Pancreas (tissue), 10 donors: ENCODE measurements around the gene RBBP5. TPM values are rescaled to one million over a fixed set of nuclear protein-coding genes. Genes with fewer than 3 reads are reported as not detected.

ENCODE experiments used
- ATAC-seq, 4 donors: fragments of 200-7000 bp; cut with Tn5 transposase; one replicate each; pipeline versions ENCODE4 v1.8.0 to v1.9.1; 2020; ENCODE audit warnings: mild to moderate bottlenecking in 4 of 4, moderate library complexity in 4 of 4
- DNase-seq, 6 donors: peaks; one replicate each; pipeline ENCODE4 v3.0.0-alpha.2; 2020
- FAIRE-seq: peaks from 2 replicates; lab custom pipeline; 2012; peaks lifted over from hg19 to GRCh38; lab: Jason Lieb, UNC
- H3K27ac ChIP-seq, 4 donors: fragments of 200-600 bp; sonication (generic); 1 replicate in 3 of 4; 2 replicates in 1 of 4; pipeline versions ENCODE4 v1.5.0 to v1.8.0; 2020
- H3K27me3 ChIP-seq, 4 donors: fragments of 200-600 bp; one replicate each; pipeline ENCODE4 v1.8.0; 2021
- H3K36me3 ChIP-seq, 3 donors: fragments of 200-600 bp; sonication (generic) in 1 of 3; one replicate each; pipeline versions ENCODE4 v1.5.0 to v1.8.0; 2020 to 2021
- H3K4me1 ChIP-seq, 3 donors: fragments of 200-600 bp; one replicate each; pipeline ENCODE4 v1.8.0; 2021
- H3K4me3 ChIP-seq, 4 donors: fragments of 200-600 bp; sonication (generic) in 2 of 4; one replicate each; pipeline versions ENCODE4 v1.5.0 to v1.8.0; 2020 to 2021
- H3K9me3 ChIP-seq, 4 donors: fragments of 200-600 bp; one replicate each; pipeline ENCODE4 v1.8.0; 2021
- CTCF ChIP-seq, 4 donors: fragments of 200-600 bp; sonication (generic) in 3 of 4; IDR thresholded peaks; one replicate each; pipeline versions ENCODE4 v1.5.0 to v1.8.0; 2021; ENCODE audit warnings: antibody characterized with exemption in 4 of 4
- WGBS, 2 donors: extraction: QIAGEN DNeasy Blood & Tissue Kit; methylation state at CpG; one replicate each; pipeline ENCODE4 v1.1.7; 2013; 5-methylcytosine and 5-hydroxymethylcytosine counted together
- intact Hi-C, 3 donors: fragments of 100-400 bp; cut with DNase I; formaldehyde crosslinking; loops; one replicate each; pipeline versions ENCODE4 v1.11.1 to v1.14.2; 2022
- polyA plus RNA-seq, 2 donors: library from polyadenylated mRNA; stranded (reverse); fragments of 200-250 nt; gene quantifications; one replicate each; pipeline ENCODE4 v1.2.3, GENCODE V29; 2013
- total RNA-seq, 6 donors: library from RNA; stranded (reverse); fragmentation: NEBNext Ultra II Directional in 4 of 6; extraction: Animal tissue kit (Norgen Biotek cat#: 25700) in 4 of 6; gene quantifications; one replicate each; pipeline versions ENCODE4 v1.2.1 to v1.2.4, GENCODE V29; 2021 to 2023
- donor health status: healthy with polysubstance abuse.
- donor health status: DM: no; HTN: no; CAD: no; lungs with moderate emphysema.
- donor health status: DM: no; HTN: no; CAD: no.
- donor health status: control.
- donor health status: control.
- donor health status: Bipolar disorder and iron deficiency.
- donor health status: DM: yes; HTN: yes; CAD: no.
- donor health status: DM: no; HTN: no; CAD: no.
- donor health status: DM: no; HTN: no; CAD: no.
- donor health status: DM: yes; HTN: yes; CAD: no.

The RBBP5 gene
- total and polyA plus RNA-seq, 8 donors: 3.0 to 10.9 (median 7.7) TPM

- no peak for ATAC-seq
- H3K27me3 ChIP-seq: no peaks in the 10 kb centered on the region
- no peaks in the 10 kb centered on the region for H3K4me1 ChIP-seq
- H3K27ac ChIP-seq: no peak overlapping the region
- TF ChIP-seq CTCF (IDR thresholded peaks at IDR 0.05): no peak
- no peak for FAIRE-seq
- no peak for DNase-seq
- intact Hi-C loops: no loop called here
- 83 to 91% methylated on average over 4 of the region's 4 CpGs for WGBS, 2 donors
- H3K36me3 ChIP-seq: no peaks in the 10 kb centered on the region
- H3K4me3 ChIP-seq: no peak overlapping the region
- no peaks in the 10 kb centered on the region for H3K9me3 ChIP-seq
These were observed 53.8 kb downstream of the RBBP5 start for GRCh38 chr1:205068001-205068400.

GRCh38 chr1:205067031-205067430, 54.7 kb downstream of the RBBP5 start:
- no peak for TF ChIP-seq CTCF (IDR thresholded peaks at IDR 0.05)
- Histone ChIP-seq H3K36me3 (no peaks in the 10 kb centered on the region), H3K27ac (no peak overlapping the region), H3K27me3 (no peaks in the 10 kb centered on the region), H3K4me1 (no peaks in the 10 kb centered on the region), H3K9me3 (no peaks in the 10 kb centered on the region), H3K4me3 (no peak overlapping the region)
- DNase-seq: no peak
- 79 to 84% methylated on average over 6 of the region's 6 CpGs for WGBS, 2 donors
- FAIRE-seq: no peak
- intact Hi-C loops: no loop called here
- no peak for ATAC-seq

GRCh38 chr1:205066141-205066818, 55.5 kb downstream of the RBBP5 start:
- Histone ChIP-seq H3K4me1 (no peaks in the 10 kb centered on the region), H3K27ac (no peak overlapping the region), H3K36me3 (no peaks in the 10 kb centered on the region), H3K4me3 (no peak overlapping the region), H3K9me3 (no peaks in the 10 kb centered on the region), H3K27me3 (no peaks in the 10 kb centered on the region)
- ATAC-seq (no peak), FAIRE-seq (no peak), DNase-seq (peak in 1 of 6 donors; percentile 44)
- no peak for TF ChIP-seq CTCF (IDR thresholded peaks at IDR 0.05)
- WGBS, 2 donors: 58 to 64% methylated on average over 13 of the region's 13 CpGs
- intact Hi-C loops: no loop called here

GRCh38 chr1:205065666-205066065, 56.1 kb downstream of the RBBP5 start:
- no peak for ATAC-seq
- no peak for TF ChIP-seq CTCF (IDR thresholded peaks at IDR 0.05)
- FAIRE-seq: no peak
- peak in 1 of 6 donors; percentile 42 for DNase-seq
- Histone ChIP-seq H3K4me1 (no peaks in the 10 kb centered on the region), H3K4me3 (no peak overlapping the region), H3K27ac (no peak overlapping the region), H3K36me3 (no peaks in the 10 kb centered on the region), H3K9me3 (no peaks in the 10 kb centered on the region), H3K27me3 (no peaks in the 10 kb centered on the region)
- intact Hi-C loops: no loop called here
- WGBS, 2 donors: 81 to 84% methylated on average over 14 of the region's 14 CpGs

GRCh38 chr1:205064741-205065316, 56.9 kb downstream of the RBBP5 start:
- H3K36me3 ChIP-seq: no peaks in the 10 kb centered on the region
- no peak for TF ChIP-seq CTCF (IDR thresholded peaks at IDR 0.05)
- intact Hi-C loops: loop anchor here in 1 of 3 donors (5.0 kb wide), 1 partner anchor 73 kb away; no protein-coding TSS in a partner anchor
- DNase-seq (peak in 1 of 6 donors; percentile 40), FAIRE-seq (no peak), ATAC-seq (no peak)
- WGBS, 2 donors: 77 to 80% methylated on average over 9 of the region's 9 CpGs
- no peaks in the 10 kb centered on the region for H3K9me3 ChIP-seq
- H3K4me1 ChIP-seq: no peaks in the 10 kb centered on the region
- H3K27me3 ChIP-seq: no peaks in the 10 kb centered on the region
- no peak overlapping the region for H3K27ac ChIP-seq
- H3K4me3 ChIP-seq: no peak overlapping the region
